Activated CD4-positive, alpha-beta T cell treated with anti-CD3 and anti-CD28 coated beads, Interleukin-2, amount 10 ng/mL, durations not matched to agents 7 days and 5 days (primary cell): ENCODE results near the gene C16orf46. TPM values are rescaled to one million over a fixed set of nuclear protein-coding genes. Genes with fewer than 3 reads are reported as not detected.

Source experiments
- CTCF ChIA-PET: fragments of 350-600 bp; sonication (Branson Sonifier 250); formaldehyde crosslinking; loops from one replicate; lab custom pipeline; 2021; ENCODE audit warnings: antibody characterized with exemption; lab: Charles Lee
- POLR2A ChIA-PET: fragments of 350-600 bp; sonication (Branson Sonifier 250); formaldehyde crosslinking; loops from one replicate; lab custom pipeline; 2021; ENCODE audit warnings: antibody characterized with exemption; lab: Charles Lee
- DNase-seq: peaks from one replicate; pipeline ENCODE4 v3.0.0-alpha.2; 2020
- H3K27ac Mint-ChIP-seq: one replicate; pipeline ENCODE4 v1.8.0; 2021; ENCODE audit warnings: mild to moderate bottlenecking, moderate library complexity, mixed read lengths
- H3K27me3 Mint-ChIP-seq: one replicate; pipeline ENCODE4 v1.8.0; 2021; ENCODE audit warnings: mixed read lengths
- H3K36me3 Mint-ChIP-seq: one replicate; pipeline ENCODE4 v1.8.0; 2021; ENCODE audit warnings: low read depth, mixed read lengths
- H3K4me1 Mint-ChIP-seq: one replicate; pipeline ENCODE4 v1.8.0; 2021; ENCODE audit warnings: mixed read lengths
- H3K4me3 Mint-ChIP-seq: one replicate; pipeline ENCODE4 v1.8.0; 2021; ENCODE audit warnings: mild to moderate bottlenecking, moderate library complexity, mixed read lengths
- H3K9me3 Mint-ChIP-seq: one replicate; pipeline ENCODE4 v1.8.0; 2021; ENCODE audit warnings: mixed read lengths
- total RNA-seq, 2 experiments: library from RNA; stranded (reverse); gene quantifications; one replicate each; pipeline ENCODE4 v1.2.3, GENCODE V29; 2021

The C16orf46 gene
- total RNA-seq, 2 experiments from 2014 or later, result 0.17 TPM; not detected in 1

DNA sequence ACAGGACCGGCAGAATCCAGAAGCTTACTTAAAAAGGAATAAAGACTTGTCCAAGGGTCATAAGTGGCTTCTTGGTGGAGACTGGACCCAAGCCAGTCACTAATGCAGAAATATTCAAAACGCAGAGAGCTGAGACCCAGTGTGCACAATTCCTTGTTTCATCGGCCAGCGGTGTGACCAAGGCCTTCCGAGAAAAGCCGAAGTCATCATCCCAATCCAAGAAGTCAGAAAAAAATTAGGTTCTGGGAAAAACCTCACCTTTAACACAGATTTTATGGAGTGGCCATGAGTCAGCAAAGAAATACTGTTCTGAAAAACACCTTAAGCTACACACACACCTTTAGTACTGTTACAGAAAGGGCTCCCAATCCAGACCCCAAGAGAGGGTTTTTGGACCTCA is 20.2 kb upstream of the C16orf46 start:
- Mint-ChIP-seq H3K4me3 (no peak overlapping the region), H3K4me1 (peaks cover 16% of the 10 kb centered on the region), H3K36me3 (no peaks in the 10 kb centered on the region), H3K27ac (peak overlapping the region; percentile 3), H3K27me3 (no peaks in the 10 kb centered on the region), H3K9me3 (peaks cover 3% of the 10 kb centered on the region)
- CTCF ChIA-PET, result interaction anchor here (1.3 kb wide), 1 partner anchor 18 kb away, joined by 3 read pairs; no protein-coding TSS in a partner anchor
- POLR2A ChIA-PET, result no interaction called here
- no peak for DNase-seq

DNA sequence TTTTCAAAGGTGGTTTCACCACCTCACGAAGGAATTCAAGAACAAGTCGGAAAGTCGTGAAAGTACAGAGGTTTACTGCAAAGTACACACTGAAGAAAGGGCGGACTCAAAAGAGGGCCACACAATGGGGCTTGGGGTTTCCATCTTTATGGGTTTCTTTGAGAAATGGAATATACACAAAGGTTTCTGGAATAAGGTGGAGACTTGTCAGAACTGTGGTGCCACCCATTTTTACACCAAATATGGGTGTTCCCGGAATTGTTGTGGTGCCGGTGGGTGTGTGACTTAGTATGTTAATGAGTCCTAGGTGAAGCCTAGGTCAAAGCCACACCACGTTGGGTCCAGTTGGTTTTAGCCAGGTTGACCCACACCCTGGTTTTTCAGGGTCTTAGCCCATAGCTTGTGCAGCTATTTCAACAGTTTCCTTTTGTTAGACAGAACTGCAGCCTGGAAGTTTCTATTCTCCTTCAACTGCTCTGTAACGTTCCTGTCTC is 19.7 kb upstream of the C16orf46 start:
- Mint-ChIP-seq H3K4me3 (peak overlapping the region; percentile 77), H3K4me1 (peaks cover 16% of the 10 kb centered on the region), H3K27ac (peak overlapping the region; percentile 3), H3K9me3 (peaks cover 3% of the 10 kb centered on the region), H3K27me3 (no peaks in the 10 kb centered on the region), H3K36me3 (no peaks in the 10 kb centered on the region)
- CTCF ChIA-PET, result interaction anchor here (1.3 kb wide), 1 partner anchor 19 kb away, joined by 3 read pairs; no protein-coding TSS in a partner anchor
- POLR2A ChIA-PET, result no interaction called here
- no peak for DNase-seq

DNA sequence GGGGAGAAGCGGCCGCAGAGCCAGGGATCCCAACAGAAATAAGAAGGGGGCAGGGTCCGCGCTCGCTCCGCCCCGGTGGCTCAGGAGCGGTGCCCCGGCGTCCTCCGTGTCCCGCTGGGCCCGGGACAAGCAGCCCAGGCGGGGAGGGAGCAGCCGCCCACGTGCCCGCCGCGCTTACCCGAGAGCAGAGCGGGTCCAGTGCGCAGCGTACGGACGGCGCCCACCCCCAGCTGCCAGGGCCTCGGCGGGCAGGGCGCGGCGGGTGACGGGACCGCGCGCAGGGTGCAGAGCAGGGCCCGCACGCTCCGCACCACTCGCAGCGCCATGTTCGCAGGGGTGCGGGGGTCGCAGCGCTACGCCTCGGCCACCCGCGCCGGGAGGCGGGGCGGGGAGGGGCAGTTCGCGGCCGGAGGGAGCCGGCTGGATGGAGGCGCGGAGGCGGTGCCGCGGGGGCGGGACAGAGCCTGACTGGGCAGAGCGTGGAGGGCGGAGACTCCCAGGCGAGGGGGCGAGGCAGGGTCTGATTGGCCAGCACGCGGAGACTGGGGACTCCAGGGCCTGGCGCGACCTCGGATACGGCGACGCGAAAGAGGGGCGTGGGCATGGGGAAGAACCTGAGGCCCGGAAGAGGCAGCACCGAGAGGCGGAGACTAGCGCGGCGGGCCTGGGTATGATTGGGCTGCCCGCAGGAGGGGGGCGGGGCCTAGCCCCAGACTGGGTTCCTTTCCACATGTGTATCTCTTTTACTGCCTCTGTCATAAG is 19.1 kb upstream of the C16orf46 start, which contains the start of gene GCSH:
TSS of gene GCSH (minus strand) at position 443 of the 762 bp plus-strand sequence. CDS start at position 326, 117 bp downstream.
- H3K9me3 Mint-ChIP-seq, result peaks cover 3% of the 10 kb centered on the region
- POLR2A ChIA-PET, result no interaction called here
- peak within 1 kb of the TSS; percentile 77 for H3K4me3 Mint-ChIP-seq
- H3K4me1 Mint-ChIP-seq, result peaks cover 16% of the 10 kb centered on the region
- H3K36me3 Mint-ChIP-seq, result no peaks in the 10 kb centered on the region
- DNase-seq, result peak; percentile 99
- CTCF ChIA-PET, result no interaction called here
- H3K27me3 Mint-ChIP-seq, result no peaks in the 10 kb centered on the region
- H3K27ac Mint-ChIP-seq, result peak within 1 kb of the TSS; percentile 50

DNA sequence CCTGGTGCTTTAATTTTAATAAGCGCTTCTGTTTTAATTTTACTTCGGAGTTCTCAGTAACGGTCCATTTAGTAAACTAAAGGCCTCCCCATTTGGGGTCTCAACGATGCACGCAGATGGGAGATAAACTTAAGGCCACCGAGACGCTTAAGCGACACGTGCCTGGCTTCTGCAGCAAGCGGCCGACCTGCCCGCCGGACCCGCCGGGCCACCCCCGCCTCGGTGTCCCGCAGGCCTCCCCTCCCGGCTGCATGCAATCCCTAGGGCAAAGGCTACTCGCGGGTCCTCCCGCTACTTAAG is 18.6 kb upstream of the C16orf46 start:
- no peaks in the 10 kb centered on the region for H3K36me3 Mint-ChIP-seq
- ChIA-PET CTCF (interaction anchor here (0.6 to 0.7 kb wide), 2 partner anchors 275 to 1237 kb away, joined by 3 read pairs; no protein-coding TSS in a partner anchor), POLR2A (no interaction called here)
- H3K4me3 Mint-ChIP-seq, result peak overlapping the region; percentile 73
- peaks cover 3% of the 10 kb centered on the region for H3K9me3 Mint-ChIP-seq
- no peak for DNase-seq
- H3K27me3 Mint-ChIP-seq, result no peaks in the 10 kb centered on the region
- H3K27ac Mint-ChIP-seq, result peak overlapping the region; percentile 50
- H3K4me1 Mint-ChIP-seq, result peaks cover 16% of the 10 kb centered on the region

DNA sequence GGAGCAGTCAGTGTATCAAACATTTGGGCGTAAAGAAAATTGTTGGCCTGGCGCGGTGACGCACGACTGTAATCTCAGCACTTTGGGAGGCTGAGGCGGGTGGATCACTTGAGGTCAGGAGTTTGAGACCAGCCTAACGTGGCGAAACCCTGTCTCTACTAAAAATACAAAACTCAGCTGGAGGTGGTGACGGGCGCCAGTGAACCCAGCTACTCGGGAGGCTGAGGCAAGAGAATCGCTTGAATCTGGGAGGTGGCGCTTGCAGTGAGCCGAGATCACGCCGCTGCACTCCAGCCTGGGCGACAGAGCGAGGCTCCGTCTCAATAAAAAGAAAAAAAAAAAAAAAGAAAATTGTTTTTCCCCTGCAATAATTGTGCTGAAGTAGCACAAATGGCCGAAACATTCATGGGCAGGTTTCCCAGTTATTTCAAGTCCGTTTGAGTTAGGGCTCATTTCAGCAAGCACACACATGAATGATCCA is 17.8 kb upstream of the C16orf46 start:
- POLR2A ChIA-PET, result no interaction called here
- Mint-ChIP-seq H3K36me3 (no peaks in the 10 kb centered on the region), H3K27ac (no peak overlapping the region), H3K4me1 (peaks cover 16% of the 10 kb centered on the region), H3K9me3 (peaks cover 3% of the 10 kb centered on the region), H3K4me3 (peak overlapping the region; percentile 73), H3K27me3 (no peaks in the 10 kb centered on the region)
- DNase-seq, result no peak
- CTCF ChIA-PET, result interaction anchor here (0.6 to 0.7 kb wide), 2 partner anchors 274 to 1238 kb away, joined by 3 read pairs; no protein-coding TSS in a partner anchor

DNA sequence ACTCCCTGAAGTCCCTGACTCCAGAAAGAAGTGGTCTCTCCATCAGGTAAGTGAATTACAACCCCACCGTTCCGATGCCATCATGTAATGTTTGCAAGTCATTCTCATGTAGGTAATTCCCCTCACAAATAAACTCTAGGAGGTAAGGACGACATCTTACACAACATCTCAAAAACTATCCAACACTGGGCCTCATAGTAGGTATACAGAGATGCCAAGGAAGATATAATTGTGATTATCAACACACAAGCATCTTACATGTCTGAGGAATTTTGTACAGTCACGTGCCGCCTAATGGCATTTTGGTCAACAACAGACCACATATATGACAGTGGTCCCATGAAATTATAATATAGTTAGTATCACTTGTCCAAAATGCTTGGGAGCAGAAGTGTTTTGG is 11.8 kb upstream of the C16orf46 start:
- DNase-seq, result no peak
- H3K36me3 Mint-ChIP-seq, result no peaks in the 10 kb centered on the region
- ChIA-PET POLR2A (no interaction called here), CTCF (no interaction called here)
- no peaks in the 10 kb centered on the region for H3K27me3 Mint-ChIP-seq
- H3K27ac Mint-ChIP-seq, result no peak overlapping the region
- H3K4me1 Mint-ChIP-seq, result no peaks in the 10 kb centered on the region
- H3K4me3 Mint-ChIP-seq, result no peak overlapping the region
- no peaks in the 10 kb centered on the region for H3K9me3 Mint-ChIP-seq

DNA sequence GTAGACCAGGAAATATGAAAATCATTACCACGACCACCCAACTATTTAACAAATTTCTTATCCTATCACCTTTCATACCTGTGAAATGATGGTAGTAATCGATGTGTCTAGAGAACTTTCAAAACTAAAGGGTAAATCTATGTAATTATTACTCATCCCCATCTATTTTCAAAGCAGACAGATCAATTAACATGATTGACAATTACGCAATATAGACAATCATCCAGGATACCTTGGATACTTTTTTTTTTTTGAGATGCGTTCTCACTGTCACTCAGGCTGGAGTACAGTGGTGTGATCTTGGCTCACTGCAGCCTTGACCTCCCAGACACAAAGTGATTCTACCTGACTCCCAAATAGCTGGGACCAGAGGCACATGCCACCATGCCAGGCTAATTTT is 4.0 kb upstream of the C16orf46 start:
- POLR2A ChIA-PET, result no interaction called here
- Mint-ChIP-seq H3K9me3 (no peaks in the 10 kb centered on the region), H3K27me3 (no peaks in the 10 kb centered on the region)

DNA sequence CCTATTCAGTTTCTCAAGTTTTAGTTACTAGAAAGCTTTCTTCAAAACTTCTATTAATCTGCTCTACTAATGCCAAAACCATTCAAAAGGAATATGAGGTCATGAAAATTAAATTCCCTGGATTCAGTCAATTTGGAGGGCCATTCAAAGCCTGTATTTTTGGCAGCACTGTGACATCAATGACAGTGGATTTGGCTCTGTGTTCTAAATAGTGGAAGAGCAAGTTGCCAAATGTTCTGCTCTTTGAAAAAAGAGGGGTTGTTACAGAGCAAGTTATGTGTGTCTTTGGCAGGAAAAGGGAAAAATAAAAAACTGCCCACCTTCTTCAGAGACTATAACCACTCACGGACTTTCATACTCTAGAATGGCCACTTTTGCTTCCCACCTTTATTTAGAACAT is 3.2 kb upstream of the C16orf46 start:
- peaks cover 14% of the 10 kb centered on the region for H3K4me1 Mint-ChIP-seq
- no peak for DNase-seq
- POLR2A ChIA-PET, result no interaction called here

More for the DNA sequence above, 4.0 kb upstream of the C16orf46 start:
- no peak overlapping the region for H3K4me3 Mint-ChIP-seq
- CTCF ChIA-PET, result no interaction called here
- peaks cover 9% of the 10 kb centered on the region for H3K4me1 Mint-ChIP-seq
- H3K36me3 Mint-ChIP-seq, result no peaks in the 10 kb centered on the region
- H3K27ac Mint-ChIP-seq, result no peak overlapping the region
- no peak for DNase-seq

DNA sequence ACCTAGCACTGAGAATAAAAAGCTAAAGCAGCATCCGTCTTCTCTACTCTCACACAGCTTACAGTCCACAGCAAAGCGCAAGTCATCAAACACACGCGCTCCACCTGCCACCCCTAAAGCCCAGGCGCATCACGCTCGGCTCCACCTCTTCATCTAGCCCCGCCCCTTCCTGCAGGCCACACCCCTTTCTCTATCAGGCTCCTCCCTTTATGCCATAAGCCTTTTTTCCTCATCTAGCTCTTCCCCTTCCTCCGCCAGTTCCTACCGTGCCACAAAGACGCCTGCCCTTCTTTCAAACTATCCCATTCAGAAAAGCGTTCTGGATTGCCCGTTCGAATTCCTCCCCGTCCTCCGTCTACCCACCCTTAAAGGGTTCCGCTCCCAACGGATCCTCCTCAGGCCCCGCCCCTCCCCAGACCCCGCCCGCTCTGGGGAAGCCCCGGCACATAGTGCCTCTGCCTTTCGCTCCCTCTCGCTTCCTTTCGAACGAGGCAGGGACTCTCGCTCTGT is 417 bp downstream of the C16orf46 start:
- Mint-ChIP-seq H3K4me3 (no peak overlapping the region), H3K4me1 (peaks cover 28% of the 10 kb centered on the region), H3K27ac (no peak overlapping the region), H3K36me3 (no peaks in the 10 kb centered on the region), H3K9me3 (no peaks in the 10 kb centered on the region), H3K27me3 (peaks cover 2% of the 10 kb centered on the region)
- ChIA-PET POLR2A (interaction anchor here (0.6 kb wide), 1 partner anchor 70 kb away, joined by 3 read pairs; the partner anchor contains the start of genes CENPN and CMC2), CTCF (interaction anchor here (0.6 to 1.3 kb wide), 4 partner anchors 41 to 620 kb away, joined by 3 to 7 read pairs (median 4); partner anchors contain the start of gene ATMIN)
- peak; percentile 92 for DNase-seq

More for the DNA sequence above, 3.2 kb upstream of the C16orf46 start:
- H3K27ac Mint-ChIP-seq, result no peak overlapping the region
- no peaks in the 10 kb centered on the region for H3K9me3 Mint-ChIP-seq
- CTCF ChIA-PET, result interaction anchor here (0.6 kb wide), 1 partner anchor 44 kb away, joined by 3 read pairs; the partner anchor contains the start of gene ATMIN
- no peaks in the 10 kb centered on the region for H3K27me3 Mint-ChIP-seq
- no peak overlapping the region for H3K4me3 Mint-ChIP-seq
- no peaks in the 10 kb centered on the region for H3K36me3 Mint-ChIP-seq

DNA sequence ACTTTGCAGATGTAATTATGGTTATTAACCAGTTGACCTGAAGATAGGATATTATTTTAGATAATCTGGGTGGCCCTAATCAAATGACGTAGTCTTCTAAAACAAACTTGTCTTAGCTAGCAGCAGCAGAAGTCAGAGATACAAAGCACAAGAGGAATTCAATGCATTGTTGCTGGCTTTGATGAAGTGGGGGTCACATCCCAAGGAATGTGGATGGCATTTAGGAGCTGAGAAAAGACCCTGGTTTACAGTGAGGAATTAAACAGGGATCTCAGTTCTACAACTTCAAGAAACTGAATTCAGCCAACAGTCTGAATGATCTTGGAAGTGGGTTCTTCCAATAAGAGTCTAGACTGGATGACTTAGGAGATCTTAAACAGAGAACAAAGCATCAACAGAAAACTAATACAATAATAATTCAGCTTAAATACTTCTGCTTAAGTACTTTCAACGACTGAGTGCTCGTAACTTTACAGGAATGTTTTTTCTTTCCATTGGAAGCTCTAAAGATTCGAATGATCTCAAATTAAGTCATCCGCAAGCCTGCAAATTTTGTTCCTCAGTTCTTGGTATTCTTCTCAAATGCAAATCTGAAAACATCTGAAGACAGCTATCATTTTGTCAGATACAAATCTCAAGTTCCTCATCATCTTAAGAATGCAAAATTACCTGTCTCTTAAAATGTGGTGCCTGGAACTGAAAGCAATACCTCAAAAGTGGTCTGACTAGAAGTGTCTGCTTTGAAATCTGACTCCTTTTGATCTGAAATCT is 3.3 kb downstream of the C16orf46 start:
- Mint-ChIP-seq H3K36me3 (no peaks in the 10 kb centered on the region), H3K4me1 (peaks cover 31% of the 10 kb centered on the region), H3K9me3 (no peaks in the 10 kb centered on the region), H3K4me3 (no peak overlapping the region), H3K27me3 (peaks cover 2% of the 10 kb centered on the region), H3K27ac (no peak overlapping the region)
- DNase-seq, result no peak
- ChIA-PET POLR2A (no interaction called here), CTCF (interaction anchor here (1.3 to 1.7 kb wide), 2 partner anchors 37 to 38 kb away, joined by 3 to 6 read pairs; partner anchors contain the start of gene ATMIN)

DNA sequence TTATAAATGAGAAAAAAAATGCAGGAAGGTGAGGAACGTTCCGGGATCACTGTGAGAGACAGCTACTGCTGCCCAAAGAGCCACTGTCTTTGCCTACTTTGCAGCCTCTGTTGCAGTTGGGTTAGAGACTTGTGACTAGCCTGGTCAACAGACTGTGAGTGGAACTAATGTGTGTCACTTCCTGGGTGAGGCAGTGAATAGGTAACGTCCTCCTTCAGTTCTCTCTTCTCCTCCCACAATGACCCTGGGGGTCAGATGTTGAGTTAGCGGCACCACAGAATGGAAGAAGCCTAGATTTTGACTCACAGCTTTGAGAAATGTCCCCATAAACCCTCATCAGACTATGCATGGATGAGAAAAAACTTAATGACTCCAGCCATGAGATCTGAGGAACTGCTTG is 5.2 kb downstream of the C16orf46 start:
- Mint-ChIP-seq H3K4me3 (no peak overlapping the region), H3K27ac (no peak overlapping the region), H3K36me3 (no peaks in the 10 kb centered on the region), H3K9me3 (no peaks in the 10 kb centered on the region), H3K4me1 (peaks cover 33% of the 10 kb centered on the region), H3K27me3 (peaks cover 2% of the 10 kb centered on the region)
- ChIA-PET CTCF (interaction anchor here (1.6 kb wide), 1 partner anchor 36 kb away, joined by 6 read pairs; the partner anchor contains the start of gene ATMIN), POLR2A (no interaction called here)
- no peak for DNase-seq

DNA sequence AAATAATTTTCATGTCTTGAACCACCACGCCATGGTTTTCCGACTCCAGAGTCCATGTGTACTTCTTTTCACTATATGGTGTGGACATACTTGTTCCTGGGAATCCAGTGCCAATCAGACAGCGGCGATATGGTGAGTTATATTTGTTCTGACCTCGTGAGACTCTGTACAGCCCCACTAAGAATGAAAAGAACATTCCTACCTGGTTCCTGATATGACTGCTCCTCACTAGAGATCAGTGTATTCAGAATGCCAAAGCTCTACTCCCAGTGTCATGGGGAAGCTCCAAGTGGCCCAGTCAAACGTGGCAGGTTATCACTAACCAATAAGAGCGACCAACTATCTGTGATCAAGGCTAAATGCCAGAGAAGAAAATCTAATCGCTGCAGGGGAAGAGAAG is 6.1 kb downstream of the C16orf46 start:
- no peak overlapping the region for H3K4me3 Mint-ChIP-seq
- CTCF ChIA-PET, result no interaction called here
- no peaks in the 10 kb centered on the region for H3K36me3 Mint-ChIP-seq

More for the DNA sequence above, 6.1 kb downstream of the C16orf46 start:
- DNase-seq, result no peak
- Mint-ChIP-seq H3K4me1 (peaks cover 38% of the 10 kb centered on the region), H3K9me3 (no peaks in the 10 kb centered on the region), H3K27me3 (peaks cover 2% of the 10 kb centered on the region), H3K27ac (no peak overlapping the region)
- POLR2A ChIA-PET, result no interaction called here
